Stomach smooth muscle (tissue), 2 donors: Measurements from ENCODE around the gene SMG7.

ENCODE experiments used
- H3K27ac ChIP-seq: one replicate; pipeline ENCODE4 v1.7.0; 2013; ENCODE audit warnings: mild to moderate bottlenecking, low read length, inconsistent platforms
- H3K27me3 ChIP-seq, 2 donors: one replicate each; pipeline ENCODE4 v1.7.0; 2013; ENCODE audit warnings: low read length in 2 of 2; ENCODE audit not compliant: insufficient read depth in 2 of 2, control insufficient read depth in 1 of 2
- H3K36me3 ChIP-seq, 2 donors: one replicate each; pipeline ENCODE4 v1.7.0; 2013; ENCODE audit warnings: low read length in 2 of 2; ENCODE audit not compliant: control insufficient read depth in 2 of 2, insufficient read depth in 2 of 2
- H3K4me1 ChIP-seq: one replicate; pipeline ENCODE4 v1.7.0; 2013; ENCODE audit warnings: low read length; ENCODE audit not compliant: control insufficient read depth, insufficient read depth
- H3K4me3 ChIP-seq, 2 donors: one replicate each; pipeline ENCODE4 v1.7.0; 2013; ENCODE audit warnings: low read length in 2 of 2
- H3K9ac ChIP-seq, 2 donors: one replicate each; pipeline ENCODE4 v1.7.0; 2013; ENCODE audit warnings: low read length in 2 of 2, mild to moderate bottlenecking in 1 of 2
- H3K9me3 ChIP-seq, 2 donors: one replicate each; pipeline ENCODE4 v1.7.0; 2013; ENCODE audit warnings: low read length in 2 of 2; ENCODE audit not compliant: control insufficient read depth in 2 of 2
- donor health status: healthy.
- donor health status: Pancreatic carcinoma.

SMG7 gene

DNA sequence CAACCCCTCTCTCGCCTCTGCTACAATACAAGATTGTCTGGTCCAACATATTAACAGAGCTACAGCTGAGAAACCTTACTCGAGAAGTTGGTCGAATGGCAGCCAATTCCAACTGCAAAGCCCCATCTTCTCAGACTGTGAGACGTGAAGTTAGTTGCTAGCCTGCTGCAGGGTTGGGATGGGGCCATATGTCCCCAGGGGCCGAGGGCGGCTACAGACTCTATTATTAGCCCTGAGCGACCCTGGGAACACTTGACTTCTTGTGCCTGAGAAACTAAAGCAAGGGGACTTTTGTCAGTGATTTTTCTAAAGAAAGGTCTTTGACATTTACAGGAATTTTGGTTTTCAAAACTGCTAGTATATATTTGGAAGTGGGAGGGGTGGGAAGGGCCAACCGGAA lies 104.2 kb downstream of the SMG7 start:
- no peak overlapping the region for H3K4me3 ChIP-seq
- H3K4me1 ChIP-seq = peaks cover 14% of the 10 kb centered on the region
- no peaks in the 10 kb centered on the region for H3K9me3 ChIP-seq
- no peak overlapping the region for H3K27ac ChIP-seq
- H3K36me3 ChIP-seq = no peaks in the 10 kb centered on the region
- H3K9ac ChIP-seq = no peak overlapping the region
- no peaks in the 10 kb centered on the region for H3K27me3 ChIP-seq

DNA sequence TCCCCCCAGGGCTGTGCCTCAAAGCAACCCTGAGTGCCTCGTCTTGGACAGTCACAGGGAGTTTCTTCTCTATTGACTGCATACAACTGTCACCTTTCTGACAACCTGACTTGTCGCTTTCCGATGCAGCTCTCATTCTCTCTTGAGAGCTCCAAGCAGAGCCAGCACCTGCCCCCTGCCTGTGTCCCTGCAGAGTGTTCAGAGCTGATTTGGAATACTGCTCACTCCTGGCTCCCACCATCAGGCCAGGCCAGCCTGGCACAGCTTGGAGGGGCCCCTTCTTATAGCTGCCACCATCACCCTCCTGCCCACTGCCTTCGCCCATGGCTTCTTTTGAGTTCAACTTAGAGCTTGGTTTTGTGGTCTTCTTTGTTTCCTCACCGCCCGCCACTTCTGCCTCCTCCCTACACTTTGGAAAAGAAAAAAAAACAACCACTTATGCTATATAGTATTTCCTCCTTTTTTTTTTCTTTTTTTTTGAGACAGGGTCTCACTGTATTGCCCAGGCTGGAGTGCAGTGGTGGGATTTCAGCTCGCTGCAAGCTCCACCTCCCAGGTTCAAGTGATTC lies 105.7 kb downstream of the SMG7 start:
- Histone ChIP-seq H3K36me3 (no peaks in the 10 kb centered on the region), H3K27me3 (no peaks in the 10 kb centered on the region), H3K4me1 (peaks cover 16% of the 10 kb centered on the region), H3K9me3 (no peaks in the 10 kb centered on the region), H3K4me3 (no peak overlapping the region), H3K9ac (no peak overlapping the region), H3K27ac (no peak overlapping the region)

DNA sequence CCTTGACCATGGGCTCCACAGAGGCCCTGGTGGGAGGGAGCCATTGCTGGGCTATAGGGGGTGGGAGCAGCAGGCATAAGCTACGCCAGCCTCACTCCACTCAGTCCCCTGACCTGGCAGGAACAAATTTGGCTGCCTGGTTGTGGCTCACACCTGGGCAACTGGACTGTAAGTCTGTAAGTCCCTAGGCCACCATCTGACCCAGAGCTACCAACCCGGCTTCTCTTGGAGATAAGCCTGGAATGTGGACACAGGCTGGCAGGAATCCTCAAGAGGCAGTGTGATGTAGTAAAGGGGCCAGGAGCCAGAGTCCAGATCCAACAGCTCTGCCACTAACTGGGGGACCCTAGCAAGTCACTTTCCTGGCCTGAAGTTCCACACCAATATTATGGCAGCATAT lies 106.6 kb downstream of the SMG7 start:
- Histone ChIP-seq H3K9ac (no peak overlapping the region), H3K27me3 (no peaks in the 10 kb centered on the region), H3K4me3 (no peak overlapping the region), H3K27ac (no peak overlapping the region), H3K4me1 (peaks cover 16% of the 10 kb centered on the region), H3K9me3 (no peaks in the 10 kb centered on the region), H3K36me3 (no peaks in the 10 kb centered on the region)

DNA sequence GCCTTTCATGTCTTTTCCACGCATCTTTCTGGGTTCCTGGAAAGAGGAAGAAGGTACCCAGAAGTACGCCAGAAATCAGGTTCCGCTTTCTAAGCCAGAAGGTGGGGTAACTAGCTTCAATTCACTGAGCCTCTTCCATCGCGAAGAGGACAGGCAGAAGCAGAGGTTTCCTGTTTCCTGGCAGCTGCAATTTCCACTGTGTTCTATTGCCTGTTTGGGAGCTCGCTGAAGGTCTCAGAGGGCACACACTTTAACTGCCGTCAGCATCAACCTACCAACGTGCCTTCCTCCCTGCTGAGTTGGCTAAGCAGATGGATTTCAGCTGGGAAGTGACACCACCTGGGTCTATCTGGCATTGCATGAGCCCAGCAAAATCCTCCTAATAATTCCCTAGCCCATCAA lies 108.0 kb downstream of the SMG7 start:
- no peaks in the 10 kb centered on the region for H3K27me3 ChIP-seq
- no peak overlapping the region for H3K27ac ChIP-seq
- H3K9ac ChIP-seq = no peak overlapping the region
- H3K4me1 ChIP-seq = peaks cover 11% of the 10 kb centered on the region
- no peaks in the 10 kb centered on the region for H3K36me3 ChIP-seq
- no peak overlapping the region for H3K4me3 ChIP-seq
- H3K9me3 ChIP-seq = no peaks in the 10 kb centered on the region

DNA sequence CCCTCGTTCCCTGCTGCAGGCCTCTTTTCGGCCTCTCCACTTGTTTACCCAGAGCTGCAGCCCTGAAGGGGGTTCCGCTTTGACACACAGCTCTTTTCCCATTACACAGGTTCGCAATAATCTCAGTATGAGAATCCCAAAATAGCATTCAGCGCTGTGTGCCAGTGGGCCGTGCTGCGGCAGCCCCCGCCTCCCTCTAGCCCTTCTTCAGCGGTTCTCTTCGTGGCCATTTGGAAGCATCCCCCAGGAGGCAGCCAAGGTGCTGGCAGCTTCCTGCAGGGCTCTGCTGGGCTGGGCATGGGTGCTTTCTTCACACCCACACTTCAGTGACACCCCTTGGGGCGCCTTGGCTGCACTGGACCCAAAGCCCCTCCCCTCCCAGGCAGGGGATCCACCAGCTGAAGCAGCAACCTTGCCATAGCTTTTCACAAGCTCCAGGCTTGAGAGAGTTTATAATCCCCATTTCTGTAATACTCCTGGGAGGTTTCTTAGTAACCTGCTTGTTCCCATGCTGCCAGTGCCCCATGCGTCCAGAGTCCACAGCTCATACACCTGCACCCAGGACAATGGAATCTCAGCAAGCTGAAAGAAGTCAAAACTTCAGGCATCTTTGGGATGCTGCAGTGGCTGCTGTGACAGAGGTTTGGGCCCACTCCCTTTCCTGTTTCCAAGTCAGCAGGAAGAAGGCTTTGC lies 109.9 kb downstream of the SMG7 start:
- H3K4me1 ChIP-seq = peaks cover 11% of the 10 kb centered on the region
- H3K9me3 ChIP-seq = no peaks in the 10 kb centered on the region
- H3K36me3 ChIP-seq = no peaks in the 10 kb centered on the region
- H3K9ac ChIP-seq = no peak overlapping the region
- H3K27ac ChIP-seq = no peak overlapping the region
- H3K4me3 ChIP-seq = no peak overlapping the region
- H3K27me3 ChIP-seq = no peaks in the 10 kb centered on the region

DNA sequence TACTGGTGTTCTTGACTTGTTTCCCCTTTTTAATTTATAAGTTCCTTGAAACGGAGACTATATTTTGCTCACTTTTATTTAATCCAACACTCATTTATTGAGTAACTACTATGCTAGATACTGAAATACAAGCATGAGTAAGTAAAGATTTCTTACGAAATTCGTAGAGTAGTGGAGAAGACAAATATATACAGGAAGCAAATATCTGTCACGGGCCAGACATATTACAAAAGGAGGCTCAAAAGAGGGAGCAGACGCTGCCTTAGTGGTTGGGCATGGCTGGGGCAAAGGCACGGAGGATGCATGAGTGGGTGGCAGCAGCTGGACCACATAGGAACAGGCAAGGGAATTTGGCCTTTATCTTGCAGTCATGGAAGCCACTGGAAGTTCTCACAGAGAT lies 111.2 kb downstream of the SMG7 start:
- Histone ChIP-seq H3K36me3 (no peaks in the 10 kb centered on the region), H3K27ac (no peak overlapping the region), H3K27me3 (no peaks in the 10 kb centered on the region), H3K4me3 (no peak overlapping the region), H3K9me3 (no peaks in the 10 kb centered on the region), H3K9ac (no peak overlapping the region), H3K4me1 (peaks cover 11% of the 10 kb centered on the region)

DNA sequence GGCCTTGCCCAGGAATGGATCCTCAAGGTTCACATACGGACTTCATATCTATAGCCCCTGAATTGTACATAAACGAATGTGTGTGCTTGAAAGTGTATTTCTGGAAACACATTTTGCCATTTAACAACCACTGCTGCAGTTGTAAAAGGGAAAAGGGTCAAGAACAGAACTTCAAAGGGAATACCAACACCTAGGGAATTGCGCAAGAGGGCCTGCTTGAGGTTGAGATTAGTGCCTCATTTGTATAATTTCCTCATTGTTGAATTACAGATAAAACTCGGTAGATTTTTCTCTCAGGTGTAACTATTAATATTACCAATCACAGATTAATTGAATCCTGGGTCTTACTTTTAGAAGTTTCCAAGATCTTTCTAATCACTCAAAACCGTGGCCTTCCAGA lies 111.8 kb downstream of the SMG7 start:
- Histone ChIP-seq H3K27ac (no peak overlapping the region), H3K9ac (no peak overlapping the region), H3K4me3 (no peak overlapping the region), H3K27me3 (no peaks in the 10 kb centered on the region), H3K4me1 (peaks cover 5% of the 10 kb centered on the region), H3K9me3 (no peaks in the 10 kb centered on the region), H3K36me3 (no peaks in the 10 kb centered on the region)

DNA sequence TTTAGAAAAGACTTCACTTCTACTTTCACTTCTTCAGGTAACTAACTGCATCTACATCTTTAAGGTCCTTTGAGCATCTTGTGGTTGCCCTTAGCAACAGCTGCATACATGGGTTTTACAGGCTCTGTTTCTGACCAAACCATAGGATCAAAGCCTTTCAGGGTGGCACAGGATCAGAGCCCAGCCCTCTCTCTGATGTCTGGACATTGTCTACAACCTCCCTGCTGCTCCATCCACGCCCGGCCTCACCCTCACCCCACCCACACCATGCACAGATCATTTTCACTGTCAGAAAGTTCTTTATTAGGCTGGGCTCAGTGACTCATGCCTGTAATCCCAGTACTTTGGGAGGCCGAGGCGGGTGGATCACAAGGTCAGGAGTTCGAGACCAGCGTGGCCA lies 112.7 kb downstream of the SMG7 start:
- H3K9ac ChIP-seq = no peak overlapping the region
- H3K4me1 ChIP-seq = peaks cover 5% of the 10 kb centered on the region
- H3K9me3 ChIP-seq = no peaks in the 10 kb centered on the region
- H3K4me3 ChIP-seq = no peak overlapping the region
- H3K27me3 ChIP-seq = no peaks in the 10 kb centered on the region
- no peak overlapping the region for H3K27ac ChIP-seq
- H3K36me3 ChIP-seq = no peaks in the 10 kb centered on the region

DNA sequence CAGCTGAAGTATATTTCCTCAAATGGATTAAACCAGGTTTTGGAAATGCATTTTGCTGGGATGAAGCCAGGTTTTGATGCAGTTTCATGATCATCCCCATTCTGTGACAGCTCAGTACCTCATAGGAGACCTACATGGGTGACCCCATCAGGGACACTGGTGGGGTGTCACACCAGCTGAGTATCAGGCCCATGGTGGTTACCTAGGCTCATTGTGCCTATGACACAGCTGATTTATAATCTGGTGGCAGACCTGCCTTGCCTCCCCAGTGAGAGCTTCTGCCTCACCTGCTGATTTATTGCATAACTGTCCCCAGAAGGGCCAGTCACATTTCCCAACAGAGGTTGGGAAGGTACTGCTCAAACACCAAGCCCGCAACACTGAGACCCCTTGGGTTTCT lies 114.2 kb downstream of the SMG7 start:
- H3K27ac ChIP-seq = no peak overlapping the region
- H3K27me3 ChIP-seq = no peaks in the 10 kb centered on the region
- H3K9me3 ChIP-seq = no peaks in the 10 kb centered on the region
- no peaks in the 10 kb centered on the region for H3K36me3 ChIP-seq
- no peak overlapping the region for H3K9ac ChIP-seq
- H3K4me1 ChIP-seq = peaks cover 2% of the 10 kb centered on the region
- no peak overlapping the region for H3K4me3 ChIP-seq

DNA sequence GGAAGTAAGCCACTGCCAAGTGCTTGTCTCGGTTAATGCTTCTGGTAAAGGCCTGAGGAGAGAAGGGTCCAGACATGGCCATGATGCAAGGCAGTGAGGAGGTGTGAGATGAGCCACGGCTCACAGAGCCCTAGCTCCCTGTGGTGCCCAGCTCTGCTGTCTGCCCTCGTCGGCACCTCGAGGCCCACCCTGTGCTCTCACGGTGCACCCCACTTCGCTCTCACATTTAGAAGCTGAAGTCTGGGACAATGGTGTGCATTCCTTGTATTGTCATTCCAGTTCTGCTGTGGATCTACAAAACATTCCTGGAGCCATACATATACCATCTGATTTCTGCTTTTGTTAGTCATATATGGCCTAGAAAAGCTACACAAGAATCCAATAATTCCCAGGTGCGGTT lies 114.6 kb downstream of the SMG7 start:
- Histone ChIP-seq H3K36me3 (no peaks in the 10 kb centered on the region), H3K4me1 (peaks cover 2% of the 10 kb centered on the region), H3K9ac (no peak overlapping the region), H3K27ac (no peak overlapping the region), H3K9me3 (no peaks in the 10 kb centered on the region), H3K27me3 (no peaks in the 10 kb centered on the region), H3K4me3 (no peak overlapping the region)

DNA sequence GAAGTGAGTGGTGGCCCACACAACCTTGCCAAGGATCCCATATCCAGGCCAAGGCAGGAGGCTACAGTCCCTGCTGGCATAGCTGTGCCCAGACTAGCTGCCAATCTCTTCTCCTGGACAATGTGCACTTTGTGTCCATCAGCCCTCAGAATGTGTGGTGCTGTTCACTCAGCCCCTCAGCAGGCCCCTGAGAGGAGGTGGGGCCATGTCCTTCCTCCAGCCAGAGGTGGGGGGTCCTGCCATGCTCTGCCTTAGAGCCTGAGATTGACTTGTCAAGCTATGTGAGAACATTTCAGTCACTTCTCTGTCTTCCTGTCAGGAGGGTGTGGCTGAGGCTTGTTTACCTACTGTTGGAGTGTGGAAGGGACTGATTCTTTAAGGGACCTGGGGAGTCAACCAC lies 116.5 kb downstream of the SMG7 start:
- Histone ChIP-seq H3K9me3 (no peaks in the 10 kb centered on the region), H3K36me3 (no peaks in the 10 kb centered on the region), H3K9ac (no peak overlapping the region), H3K27me3 (no peaks in the 10 kb centered on the region), H3K4me3 (peak overlapping the region in 1 of 2 donors; percentile 8), H3K4me1 (no peaks in the 10 kb centered on the region), H3K27ac (no peak overlapping the region)
